ENCODE measurements around the gene RPS6KA1. TPM values are rescaled to one million over a fixed set of nuclear protein-coding genes. Genes with fewer than 3 reads are reported as not detected.

Gene RPS6KA1
- 55.0 and 56.5 TPM in 2 replicates for total RNA-seq (2021; fragmentation: NEBNext Ultra II Directional; extraction: Animal tissue kit (Norgen Biotek cat#: 25700))
- polyA plus RNA-seq (2011; rRNA removed) = 44.3 and 48.8 TPM in 2 replicates
- 46.1 TPM for polyA plus RNA-seq (2011; cell fraction: cytosol; rRNA removed)
- 65.0 TPM for polyA plus RNA-seq (2011; cell fraction: nucleus; rRNA removed)
- 40.0 to 54.8 TPM (median 50.7 TPM) in 4 replicates for polyA plus RNA-seq (2012, experiment 1 of 2)
- 54.0 TPM for polyA plus RNA-seq (2012, experiment 2 of 2)
- 33.6 TPM for polyA plus RNA-seq (2013, experiment 1 of 2)
- 28.5 TPM for polyA plus RNA-seq (2013, experiment 2 of 2)
- 63.2 and 67.1 TPM in 2 replicates for polyA minus RNA-seq (2011; rRNA and poly(A)+ RNA removed)
- 47.8 TPM for polyA minus RNA-seq (2011; cell fraction: cytosol; rRNA and poly(A)+ RNA removed)
- 43.5 TPM for polyA minus RNA-seq (2011; cell fraction: nucleus; rRNA and poly(A)+ RNA removed)
- long read RNA-seq, experiment 1, transcript RPS6KA1-204 (22 exons, 3,186 nt) = major isoform, 6 of 31 reads
- long read RNA-seq, experiment 1, partial matches to known transcripts = 23 of 31 reads
- long read RNA-seq, experiment 1, other reads (novel, unspliced or antisense) = 2 of 31 reads
- long read RNA-seq, experiment 2, partial matches to known transcripts = 0 of 1 reads
- long read RNA-seq, experiment 2, other reads (novel, unspliced or antisense) = 1 of 1 reads

DNA sequence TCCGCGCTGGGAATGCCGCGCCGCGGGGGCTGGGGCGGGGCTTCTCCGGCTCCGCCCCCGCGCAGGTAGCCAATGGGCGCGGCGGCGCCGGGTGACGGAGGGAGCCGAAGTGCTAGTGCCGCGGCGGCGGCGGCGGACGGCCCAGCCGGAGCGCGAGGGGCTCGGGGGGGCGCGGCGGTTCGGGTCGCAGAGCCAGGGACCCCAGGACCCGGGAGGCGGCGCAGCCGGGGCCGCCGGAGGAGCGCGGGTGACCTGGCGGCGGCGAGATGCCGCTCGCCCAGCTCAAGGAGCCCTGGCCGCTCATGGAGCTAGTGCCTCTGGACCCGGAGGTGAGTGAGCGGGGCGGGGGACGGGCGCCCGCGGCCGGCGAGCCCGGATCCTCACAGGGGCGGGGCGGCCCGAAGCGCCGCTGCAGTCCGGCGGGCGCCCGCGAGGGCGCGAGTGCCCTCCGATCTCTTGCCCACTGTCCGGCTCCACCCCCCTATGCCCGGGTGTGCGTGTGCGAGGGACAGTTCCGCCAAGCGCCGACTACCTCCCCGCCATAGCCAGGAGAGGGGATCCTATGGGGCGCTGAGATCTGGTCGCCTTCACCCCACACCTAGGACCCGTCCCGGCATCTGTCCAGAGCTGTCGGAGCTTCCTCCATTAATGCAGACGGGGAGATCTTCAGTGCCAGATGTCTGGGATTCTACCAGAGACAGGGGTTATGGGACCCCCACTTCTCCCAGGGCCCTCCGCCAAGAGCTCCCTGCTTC is at the start of gene RPS6KA1:
Gene RPS6KA1, plus strand, starts transcription at position 107 of the 755 bp plus-strand sequence. Its CDS starts 160 bp downstream, at position 267.
- Histone ChIP-seq H2BK12ac (ENCODE audit: low read depth, low read length) (peak within 1 kb of the TSS; percentile 29), H3K27me3 (replicated peaks in 1 of 4; ENCODE audit: control insufficient read depth in 3 of 4, extremely low read depth in 1 of 4, insufficient read depth in 3 of 4, low read length in 3 of 4) (no peaks in the 10 kb centered on the region), H4K20me1 (replicated peaks in 1 of 2; ENCODE audit: control insufficient read depth in 1 of 2, insufficient read depth in 2 of 2, low read length in 2 of 2) (peaks cover 4 to 7% of the 10 kb centered on the region in 2 experiments), H2AFZ (ENCODE audit: low read length) (peak within 1 kb of the TSS; percentile 99), H2BK5ac (ENCODE audit: low read depth, low read length) (peak within 1 kb of the TSS; percentile 82; the same call in 1 of the 2 replicates), H3K4me1 (replicated peaks in 1 of 4; ENCODE audit: control insufficient read depth in 3 of 4, insufficient read depth in 4 of 4, low read length in 3 of 4) (peaks cover 11 to 20% (median 19%) of the 10 kb centered on the region in 4 experiments), H3K79me1 (ENCODE audit: low read depth, low read length) (peaks cover 4% of the 10 kb centered on the region; the same call in 1 of the 2 replicates), H2BK15ac (ENCODE audit: low read length) (peak within 1 kb of the TSS; percentile 84; the same call in 1 of the 2 replicates), H3K4ac (replicated peaks; ENCODE audit: insufficient read length, low read depth, low read length) (peak within 1 kb of the TSS; percentile 95), H4K5ac (ENCODE audit: insufficient read length, low read depth, low read length) (peak within 1 kb of the TSS; percentile 91), H4K91ac (replicated peaks; ENCODE audit: insufficient read length, low read length) (peak within 1 kb of the TSS; percentile 22), H3K14ac (ENCODE audit: insufficient read length) (no peak within 1 kb of the TSS), H3K79me2 (ENCODE audit: control insufficient read depth in 1 of 2, insufficient read depth in 2 of 2, low read length in 2 of 2) (peaks cover 0 to 30% of the 10 kb centered on the region in 2 experiments; a peak in 2 of 4 replicates), H2BK20ac (ENCODE audit: low read length) (no peak within 1 kb of the TSS), H2AK5ac (ENCODE audit: low read depth, low read length) (no peak within 1 kb of the TSS), H3K9me3 (ENCODE audit: insufficient read depth in 2 of 2, low read depth in 1 of 2, low read length in 1 of 2) (no peaks in the 10 kb centered on the region), H3K27ac (ENCODE audit: low read depth, low read length) (peak within 1 kb of the TSS; percentile 42; the same call in 1 of the 2 replicates), H3K56ac (replicated peaks; ENCODE audit: insufficient read length, low read depth, low read length) (peak within 1 kb of the TSS; percentile 55), H3K4me2 (ENCODE audit: insufficient read depth in 1 of 2, low read depth in 2 of 2, low read length in 2 of 2) (peak within 1 kb of the TSS; percentile 93 to 100), H3K23ac (ENCODE audit: insufficient read length) (no peak within 1 kb of the TSS), H4K8ac (ENCODE audit: extremely low read depth, insufficient read depth, low read length) (peak within 1 kb of the TSS; percentile 83; the same call in 1 of the 2 replicates), H3K18ac (ENCODE audit: extremely low read depth, low read length) (peak within 1 kb of the TSS; percentile 95), H3K36me3 (ENCODE audit: control insufficient read depth in 2 of 4, insufficient read depth in 4 of 4, low read length in 3 of 4) (no peaks in the 10 kb centered on the region), H3K23me2 (ENCODE audit: low read depth, low read length) (peaks cover 10% of the 10 kb centered on the region; the same call in 1 of the 2 replicates), H3K9ac (replicated peaks in 1 of 4; ENCODE audit: extremely low read depth in 1 of 4, low read depth in 3 of 4, low read length in 3 of 4) (peak within 1 kb of the TSS; percentile 48 to 88 (median 64)), H3K4me3 (ENCODE audit: extremely low read depth in 1 of 4, insufficient read depth in 2 of 4, low read depth in 3 of 4, low read length in 4 of 4) (peak within 1 kb of the TSS; percentile 51 to 97 (median 94)), H2BK120ac (replicated peaks; ENCODE audit: low read depth, low read length) (peak within 1 kb of the TSS; percentile 59)
- 1% methylated on average over 40 of the region's 86 CpGs; no CpG with 5 or more reads in 1 of the 2 experiments for WGBS, 2 experiments (ENCODE audit: extremely low coverage in 1 of 2, insufficient coverage in 1 of 2, insufficient read length in 1 of 2, insufficient replicate concordance in 2 of 2, low coverage in 1 of 2, low lambda C conversion rate in 2 of 2, missing lambda C conversion rate in 1 of 2)
- ChIA-PET CTCF (ENCODE audit: partially characterized antibody) (interaction anchor here (0.6 to 9.3 kb wide), 13 partner anchors 8 to 259 kb away, joined by 3 to 88 read pairs (median 4); no protein-coding TSS in a partner anchor), POLR2A (ENCODE audit: partially characterized antibody) (interaction anchor here (0.5 to 4.9 kb wide), 17 partner anchors 9 to 189 kb away, joined by 3 to 48 read pairs (median 5); partner anchors contain the start of genes DHDDS and HMGN2)
- FAIRE-seq = no peak
- DNase-seq (ENCODE audit: low read depth in 1 of 2, low spot score in 2 of 2) = peak in 1 of 2 experiments; percentile 88
- TF ChIP-seq KDM4A (IDR thresholded peaks at IDR 0.05; ENCODE audit: low read depth, low read length, severe bottlenecking) (peak; percentile 82), TCF12 (IDR thresholded peaks at IDR 0.05; ENCODE audit: low read depth, low read length) (no peak), SP2 (IDR thresholded peaks at IDR 0.05; ENCODE audit: low read length) (no peak), CTBP2 (IDR thresholded peaks at IDR 0.05; ENCODE audit: borderline replicate concordance, insufficient read depth, insufficient read length, low read length) (no peak)

All from H1 (cell line).